ENCODE results near the gene ENO2. TPM values are rescaled to one million over a fixed set of nuclear protein-coding genes. Genes with fewer than 3 reads are reported as not detected.

Gene ENO2
- total RNA-seq, 1 experiment from 2014 or later: 166 TPM

GRCh38 chr12:6957151-6957701, 42.8 kb downstream of the ENO2 start:
- Histone ChIP-seq H3K23ac (ENCODE audit: insufficient read length, low read depth, low read length) (no peak overlapping the region), H2AK5ac (ENCODE audit: insufficient read length, low read length) (no peak overlapping the region), H3K4me1 (ENCODE audit: insufficient read depth, low read length) (peaks cover 5% of the 10 kb centered on the region; the same call in 1 of the 2 replicates), H3T11ph (ENCODE audit: low read length) (no peak overlapping the region), H3K4ac (ENCODE audit: low read depth, low read length) (no peak overlapping the region), H3K27me3 (ENCODE audit: insufficient read depth, low read length) (no peaks in the 10 kb centered on the region), H3K56ac (ENCODE audit: insufficient read length, low read depth, low read length) (no peak overlapping the region), H3K14ac (ENCODE audit: insufficient read depth, low read length) (no peak overlapping the region; the same call in 1 of the 2 replicates), H3K4me2 (ENCODE audit: insufficient read depth, insufficient read length, low read length) (no peak overlapping the region), H4K20me1 (ENCODE audit: control insufficient read depth, insufficient read depth, insufficient read length) (no peaks in the 10 kb centered on the region), H2BK12ac (ENCODE audit: insufficient read length, low read depth, low read length) (no peak overlapping the region), H2BK120ac (ENCODE audit: low read depth, low read length, poor library complexity, severe bottlenecking) (no peak overlapping the region), H4K91ac (ENCODE audit: insufficient read length, low read depth, low read length) (no peak overlapping the region), H3K9me3 (ENCODE audit: control insufficient read depth, low read depth, low read length) (no peaks in the 10 kb centered on the region), H3K79me1 (ENCODE audit: insufficient read depth, low read depth, low read length, poor library complexity, severe bottlenecking) (no peaks in the 10 kb centered on the region), H2AFZ (ENCODE audit: low read length) (no peak overlapping the region), H4K8ac (replicated peaks; ENCODE audit: insufficient read length, low read depth, low read length) (no peak overlapping the region), H4K5ac (ENCODE audit: insufficient read length, low read depth, low read length) (no peak overlapping the region), H3K23me2 (ENCODE audit: insufficient read length, low read depth, low read length, poor library complexity, severe bottlenecking) (peaks cover 9% of the 10 kb centered on the region), H2BK20ac (ENCODE audit: low read depth, low read length, poor library complexity, severe bottlenecking) (no peak overlapping the region), H3K18ac (ENCODE audit: insufficient read length, low read depth, low read length) (no peak overlapping the region), H2BK5ac (ENCODE audit: insufficient read length, low read length) (no peak overlapping the region), H2BK15ac (ENCODE audit: low read depth, low read length) (no peak overlapping the region), H3K79me2 (ENCODE audit: insufficient read depth, low read length) (no peaks in the 10 kb centered on the region), H3K27ac (ENCODE audit: insufficient read length, low read depth, low read length) (no peak overlapping the region), H3K9ac (ENCODE audit: extremely low read depth, insufficient read length, low read length) (no peak overlapping the region)
- WGBS (ENCODE audit: extremely low coverage, insufficient read length, low lambda C conversion rate): no CpG with 5 or more reads among the region's 20 CpGs
- Mint-ChIP-seq H3K27me3 (ENCODE audit: low read depth) (no peaks in the 10 kb centered on the region; the same call in 1 of the 2 replicates), H3K27ac (0 out of 7 replicates have a peak overlapping the region, but pooled peaks of 1 of the 3 experiments have one; percentile 4), H3K9me3 (no peaks in the 10 kb centered on the region), H3K4me1 (peaks cover 33 to 44% of the 10 kb centered on the region in 2 experiments), H3K36me3 (ENCODE audit: insufficient read depth in 1 of 3, low read depth in 3 of 3) (peaks cover 0 to 6% (median 0%) of the 10 kb centered on the region in 3 experiments; a peak in 4 of 7 replicates), H3K4me3 (no peak overlapping the region)
- no peak for TF ChIP-seq CTCF (conservative IDR thresholded peaks at IDR 0.05)
- DNase-seq: no peak

Measured in H9 (cell line).